ENCODE results near the gene MYO18B. TPM values are rescaled to one million over a fixed set of nuclear protein-coding genes. Genes with fewer than 3 reads are reported as not detected.

MYO18B gene
- total RNA-seq, 1 donor from 2014 or later: not detected

GRCh38 chr22:26021516-26021915 is 279.5 kb downstream of the MYO18B start:
- ATAC-seq (no peak), DNase-seq (no peak)
- Histone ChIP-seq H3K36me3 (no peaks in the 10 kb centered on the region), H3K27ac (no peak overlapping the region), H3K27me3 (ENCODE audit: low read depth) (peaks cover 4% of the 10 kb centered on the region), H3K9me3 (no peaks in the 10 kb centered on the region), H3K4me1 (no peaks in the 10 kb centered on the region), H3K4me3 (no peak overlapping the region)
- intact Hi-C loops (cut with DNase I): no loop called here
- no peak for TF ChIP-seq CTCF (IDR thresholded peaks at IDR 0.05)

GRCh38 chr22:26023104-26023775 is 281.3 kb downstream of the MYO18B start:
- H3K36me3 ChIP-seq: no peaks in the 10 kb centered on the region
- no peak for DNase-seq
- H3K4me1 ChIP-seq: no peaks in the 10 kb centered on the region
- ATAC-seq: no peak
- H3K27ac ChIP-seq: no peak overlapping the region
- H3K4me3 ChIP-seq: no peak overlapping the region
- H3K9me3 ChIP-seq: no peaks in the 10 kb centered on the region
- intact Hi-C loops (cut with DNase I): no loop called here
- TF ChIP-seq CTCF (IDR thresholded peaks at IDR 0.05): no peak
- H3K27me3 ChIP-seq (ENCODE audit: low read depth): peaks cover 4% of the 10 kb centered on the region

DNA sequence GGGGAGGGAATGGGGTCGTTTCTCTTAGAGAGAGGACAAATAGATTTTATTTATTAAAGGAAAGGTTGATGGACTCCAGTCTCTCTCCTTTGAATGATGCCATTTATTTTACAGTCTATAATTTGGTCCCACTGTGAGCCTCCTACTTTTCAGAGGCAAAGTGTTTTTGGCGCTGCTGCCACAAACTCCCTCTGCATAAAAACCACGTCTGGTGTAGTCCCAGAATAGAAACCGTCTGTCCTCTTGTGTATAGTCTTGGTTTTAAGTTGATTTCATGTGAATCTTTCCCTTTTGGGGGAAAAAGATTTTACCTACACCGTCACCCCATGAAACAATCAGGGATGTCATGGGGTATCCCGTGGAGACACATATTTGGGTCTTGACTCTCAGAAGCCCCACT is 283.6 kb downstream of the MYO18B start:
- Histone ChIP-seq H3K9me3 (no peaks in the 10 kb centered on the region), H3K27me3 (ENCODE audit: low read depth) (no peaks in the 10 kb centered on the region), H3K4me1 (no peaks in the 10 kb centered on the region), H3K36me3 (no peaks in the 10 kb centered on the region), H3K27ac (no peak overlapping the region), H3K4me3 (no peak overlapping the region)
- DNase-seq (no peak), ATAC-seq (no peak)
- TF ChIP-seq CTCF (IDR thresholded peaks at IDR 0.05): no peak
- intact Hi-C loops (cut with DNase I): no loop called here

- DNase-seq (no peak), ATAC-seq (no peak)
- Histone ChIP-seq H3K4me1 (no peaks in the 10 kb centered on the region), H3K27ac (no peak overlapping the region), H3K27me3 (ENCODE audit: low read depth) (no peaks in the 10 kb centered on the region), H3K36me3 (no peaks in the 10 kb centered on the region), H3K4me3 (no peak overlapping the region), H3K9me3 (no peaks in the 10 kb centered on the region)
- no peak for TF ChIP-seq CTCF (IDR thresholded peaks at IDR 0.05)
- intact Hi-C loops (cut with DNase I): no loop called here
These were observed 285.4 kb downstream of the MYO18B start for GRCh38 chr22:26027341-26027740.

DNA sequence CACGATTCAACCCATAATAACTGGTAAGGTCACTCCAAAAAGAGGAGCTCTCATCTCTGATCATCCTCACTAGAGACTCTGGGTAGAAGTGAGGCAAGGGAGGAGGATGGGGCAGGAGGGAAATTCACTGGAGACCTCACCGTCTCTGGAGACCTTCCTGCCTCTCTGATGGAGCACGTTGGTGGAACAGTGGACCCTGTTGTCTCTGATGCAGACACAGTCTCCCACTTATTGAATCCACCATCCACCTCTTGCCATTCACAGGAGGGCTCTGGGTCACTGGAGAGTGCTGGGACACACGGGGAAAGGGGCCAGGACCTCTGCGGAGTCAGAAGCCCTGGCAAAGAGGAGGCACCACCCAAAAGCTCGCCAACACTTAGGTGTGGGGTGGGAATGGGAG is 289.7 kb downstream of the MYO18B start:
- H3K4me3 ChIP-seq: no peak overlapping the region
- H3K9me3 ChIP-seq: no peaks in the 10 kb centered on the region
- ATAC-seq: no peak
- no peaks in the 10 kb centered on the region for H3K36me3 ChIP-seq
- no peak for TF ChIP-seq CTCF (IDR thresholded peaks at IDR 0.05)
- DNase-seq: no peak
- no peaks in the 10 kb centered on the region for H3K27me3 ChIP-seq (ENCODE audit: low read depth)
- intact Hi-C loops (cut with DNase I): no loop called here
- no peaks in the 10 kb centered on the region for H3K4me1 ChIP-seq
- no peak overlapping the region for H3K27ac ChIP-seq

Measured in lower lobe of right lung (tissue), 2 donors.